HG02798 (cell line): ENCODE data around the gene SPATA32.

Experiments
- ATAC-seq: cut with Tn5 transposase; IDR thresholded peaks from one replicate; pipeline ENCODE4 v1.9.1; 2021; ENCODE audit warnings: mild to moderate bottlenecking; ENCODE audit not compliant: unreplicated experiment, poor library complexity

Gene SPATA32

DNA sequence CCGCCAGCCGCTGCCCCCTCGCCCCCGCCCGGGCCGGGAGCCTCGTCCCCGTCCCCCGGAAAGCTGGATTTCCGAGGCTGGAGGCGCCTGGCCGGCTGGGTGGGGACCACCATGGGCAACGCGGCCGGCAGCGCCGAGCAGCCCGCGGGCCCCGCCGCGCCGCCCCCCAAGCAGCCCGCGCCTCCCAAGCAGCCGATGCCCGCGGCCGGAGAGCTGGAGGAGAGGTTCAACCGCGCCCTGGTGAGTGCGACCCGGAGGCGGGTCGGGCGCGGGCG is 39.9 kb downstream of the SPATA32 start:
- ATAC-seq: no peak

DNA sequence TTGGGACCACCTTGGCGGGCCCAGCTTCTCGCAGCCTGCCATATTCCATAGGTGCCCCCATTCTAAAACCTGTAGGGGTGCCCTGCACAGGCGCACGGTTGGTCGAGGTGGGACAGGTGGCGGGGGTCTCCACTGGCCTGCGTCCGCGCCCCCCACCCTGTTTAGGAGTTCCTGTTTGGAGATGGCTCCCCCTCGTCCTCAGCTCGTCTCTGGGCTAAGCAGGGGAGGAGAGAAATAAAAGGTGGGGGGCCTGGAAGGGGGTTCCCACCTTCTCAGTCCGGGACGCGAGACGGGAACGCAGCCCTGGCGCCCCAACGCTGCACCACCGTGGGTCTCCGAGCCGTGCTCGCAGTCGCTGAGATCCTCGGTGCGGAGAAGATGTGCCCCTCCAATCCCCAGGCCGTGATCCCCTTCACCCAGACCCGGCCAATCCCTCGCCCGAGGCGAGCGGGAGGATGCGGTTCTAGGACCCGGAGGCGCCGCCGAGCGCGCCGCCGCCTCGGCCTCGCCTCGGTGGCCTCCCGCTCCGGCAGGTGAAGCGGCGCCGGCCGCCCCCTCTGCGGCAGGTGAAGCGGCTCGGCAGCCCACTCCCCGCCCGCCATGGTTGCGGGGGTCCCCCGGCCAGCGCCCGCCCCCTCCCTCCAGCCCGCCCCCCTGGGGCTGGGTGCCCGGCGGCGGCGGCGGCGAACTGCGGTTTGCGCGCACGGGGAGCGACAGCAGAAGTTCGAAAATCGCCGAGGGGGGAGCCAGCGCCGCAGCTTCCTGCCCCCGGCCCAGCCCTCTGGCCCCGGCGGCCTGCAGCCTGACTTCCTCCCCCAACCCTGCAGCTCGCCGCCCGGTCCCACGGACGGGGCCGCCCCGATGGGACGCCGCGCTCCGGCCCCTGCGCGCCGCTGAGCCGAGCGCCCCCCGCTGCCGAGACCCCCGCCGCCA is 40.5 kb downstream of the SPATA32 start, which contains the start of gene FMNL1:
Gene FMNL1 (plus strand): TSS at position 805 of the 933 bp plus-strand sequence. CDS start 240 bp downstream, outside the sequence.
- no peak for ATAC-seq

DNA sequence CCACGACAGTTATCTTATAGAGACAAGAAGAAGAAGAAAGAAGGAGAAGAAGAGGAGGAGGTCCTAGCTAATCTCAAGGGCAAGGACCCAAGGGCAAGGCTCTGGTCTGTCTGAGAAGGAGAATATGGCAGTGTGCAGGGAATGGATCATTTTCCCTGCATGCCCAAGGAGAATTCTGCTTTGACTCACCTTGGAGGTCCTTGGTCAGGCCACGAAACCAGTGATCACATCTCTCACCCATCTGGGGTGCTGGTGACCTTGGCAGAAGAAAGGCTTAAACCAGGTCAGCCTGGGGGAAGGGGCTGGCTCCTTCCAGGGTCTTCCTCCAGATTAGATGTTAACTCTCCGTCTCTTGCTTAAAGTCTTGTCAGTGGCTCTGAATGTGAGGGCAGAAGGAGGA is 41.8 kb downstream of the SPATA32 start:
- ATAC-seq: no peak

GRCh38 chr17:45218895-45219661 is 42.8 kb downstream of the SPATA32 start:
- peak; percentile 44 for ATAC-seq
